GM12891 (cell line): ENCODE data around the gene EOLA2.

Source experiments
- POLR2A ChIP-seq: IDR thresholded peaks from 2 replicates; pipeline ENCODE4 v1.6.1; 2011; ENCODE audit warnings: low read depth, low read length, control low read depth
- POLR2AphosphoS5 ChIP-seq: IDR thresholded peaks from 2 replicates; pipeline ENCODE4 v1.6.1; 2011; ENCODE audit warnings: low read depth, low read length, control low read depth
- SPI1 ChIP-seq: IDR thresholded peaks from 2 replicates; pipeline ENCODE4 v1.6.1; 2011; ENCODE audit warnings: low read depth, low read length, control low read depth
- TAF1 ChIP-seq: IDR thresholded peaks from 2 replicates; pipeline ENCODE4 v1.6.1; 2011; ENCODE audit warnings: low read depth, low read length, control low read depth

- TF ChIP-seq POLR2A (no peak), TAF1 (no peak), POLR2AphosphoS5 (no peak), SPI1 (no peak)
Measured at GRCh38 chrX:149962859-149963757, 24.8 kb upstream of the EOLA2 start.
